ENCODE measurements around the gene APAF1. TPM values are rescaled to one million over a fixed set of nuclear protein-coding genes. Genes with fewer than 3 reads are reported as not detected.
A peak's percentile ranks its signal among the peaks of the same experiment; 100 is the strongest.

APAF1 gene
- total RNA-seq, 4 donors from 2014 or later, result 9.1 to 10.9 (median 10.0) TPM

DNA sequence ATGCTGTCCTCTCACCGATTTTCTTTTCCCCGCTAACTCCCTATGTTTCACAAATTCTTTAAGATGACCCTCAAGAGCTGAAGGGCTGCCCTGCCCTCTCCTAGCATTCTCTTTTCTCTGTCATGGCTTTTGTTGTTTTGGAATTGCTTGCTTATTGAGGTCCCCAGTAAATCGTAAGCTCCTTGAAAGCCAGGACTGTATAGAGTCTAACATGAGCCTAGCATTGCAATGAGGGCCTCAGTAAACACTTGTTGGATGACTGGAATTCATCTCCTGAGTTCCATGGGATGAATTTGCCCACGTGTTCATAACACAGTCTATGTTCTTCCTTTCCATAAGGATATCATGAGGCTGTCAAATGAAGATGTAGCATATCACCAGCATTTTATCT, 92.2 kb downstream of the APAF1 start:
- no peak overlapping the region for H3K27ac ChIP-seq (replicated peaks in 1 of 4)
- intact Hi-C loops (cut with DNase I), result no loop called here
- H3K4me3 ChIP-seq, result no peak overlapping the region
- no peaks in the 10 kb centered on the region for H3K27me3 ChIP-seq
- TF ChIP-seq POLR2A (IDR thresholded peaks at IDR 0.05; ENCODE audit: low read depth) (no peak), POLR2AphosphoS5 (IDR thresholded peaks at IDR 0.05) (no peak), EP300 (IDR thresholded peaks at IDR 0.05) (no peak)
- TF ChIP-seq, protein P1, sequence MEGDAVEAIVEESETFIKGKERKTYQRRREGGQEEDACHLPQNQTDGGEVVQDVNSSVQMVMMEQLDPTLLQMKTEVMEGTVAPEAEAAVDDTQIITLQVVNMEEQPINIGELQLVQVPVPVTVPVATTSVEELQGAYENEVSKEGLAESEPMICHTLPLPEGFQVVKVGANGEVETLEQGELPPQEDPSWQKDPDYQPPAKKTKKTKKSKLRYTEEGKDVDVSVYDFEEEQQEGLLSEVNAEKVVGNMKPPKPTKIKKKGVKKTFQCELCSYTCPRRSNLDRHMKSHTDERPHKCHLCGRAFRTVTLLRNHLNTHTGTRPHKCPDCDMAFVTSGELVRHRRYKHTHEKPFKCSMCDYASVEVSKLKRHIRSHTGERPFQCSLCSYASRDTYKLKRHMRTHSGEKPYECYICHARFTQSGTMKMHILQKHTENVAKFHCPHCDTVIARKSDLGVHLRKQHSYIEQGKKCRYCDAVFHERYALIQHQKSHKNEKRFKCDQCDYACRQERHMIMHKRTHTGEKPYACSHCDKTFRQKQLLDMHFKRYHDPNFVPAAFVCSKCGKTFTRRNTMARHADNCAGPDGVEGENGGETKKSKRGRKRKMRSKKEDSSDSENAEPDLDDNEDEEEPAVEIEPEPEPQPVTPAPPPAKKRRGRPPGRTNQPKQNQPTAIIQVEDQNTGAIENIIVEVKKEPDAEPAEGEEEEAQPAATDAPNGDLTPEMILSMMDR (IDR thresholded peaks at IDR 0.05), result no peak
- H3K4me1 ChIP-seq, result peaks cover 0 to 15% (median 11%) of the 10 kb centered on the region in 4 donors
- no peaks in the 10 kb centered on the region for H3K9me3 ChIP-seq
- H3K36me3 ChIP-seq, result peaks cover 0 to 20% (median 12%) of the 10 kb centered on the region in 4 donors
- 51% methylated on average over 4 of the region's 4 CpGs for WGBS
- DNase-seq (ENCODE audit: extremely low spot score), result no peak

DNA sequence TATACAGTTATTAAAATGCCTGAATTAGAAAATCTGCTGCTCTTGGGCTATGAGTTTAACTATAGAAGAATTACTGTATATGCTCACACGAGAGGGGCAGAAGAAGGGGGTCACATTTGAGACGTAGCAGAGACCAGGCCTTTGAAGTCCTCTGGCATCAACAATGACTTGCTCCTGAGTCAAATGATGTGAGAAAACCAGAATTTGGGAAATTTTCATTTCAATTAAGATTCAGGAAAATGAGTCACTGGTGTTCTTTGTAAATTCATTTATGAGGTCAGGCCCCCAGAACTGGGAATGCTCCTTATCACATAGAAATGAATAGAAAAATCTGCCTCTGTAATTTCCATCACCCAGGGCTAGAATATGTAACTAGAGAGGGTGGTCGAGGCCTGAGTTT, 92.9 kb downstream of the APAF1 start:
- no peak for DNase-seq (ENCODE audit: extremely low spot score)
- intact Hi-C loops (cut with DNase I), result no loop called here
- peaks cover 0 to 15% (median 11%) of the 10 kb centered on the region in 4 donors for H3K4me1 ChIP-seq
- H3K36me3 ChIP-seq, result peaks cover 0 to 13% (median 8%) of the 10 kb centered on the region in 4 donors
- H3K4me3 ChIP-seq, result no peak overlapping the region
- no peak for TF ChIP-seq POLR2AphosphoS5 (IDR thresholded peaks at IDR 0.05)
- TF ChIP-seq, protein P1 (IDR thresholded peaks at IDR 0.05), result no peak
- no peak for TF ChIP-seq EP300 (IDR thresholded peaks at IDR 0.05)
- TF ChIP-seq POLR2A (IDR thresholded peaks at IDR 0.05; ENCODE audit: low read depth), result no peak
- H3K27me3 ChIP-seq, result no peaks in the 10 kb centered on the region
- no peak overlapping the region for H3K27ac ChIP-seq (replicated peaks in 1 of 4)
- 84% methylated on average over 3 of the region's 3 CpGs for WGBS
- no peaks in the 10 kb centered on the region for H3K9me3 ChIP-seq

DNA sequence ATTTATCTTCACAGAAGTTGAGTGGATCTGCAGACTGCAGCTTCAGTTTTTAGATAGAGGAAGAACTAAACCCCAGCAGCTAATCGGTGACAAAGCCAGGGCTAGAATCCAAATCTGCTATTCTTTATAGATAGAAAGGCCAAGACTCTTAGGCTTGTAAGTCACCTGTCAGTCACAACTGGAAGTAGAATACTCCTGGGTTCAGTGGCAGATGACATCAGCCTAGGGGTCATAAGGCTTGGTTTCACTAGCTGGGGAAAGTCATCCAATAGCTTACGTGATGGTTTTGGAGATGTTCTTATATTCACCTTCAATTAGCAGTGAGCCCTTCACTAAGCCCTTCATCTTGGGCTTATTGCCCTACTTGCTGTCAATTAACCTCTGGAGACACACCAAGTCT, 93.4 kb downstream of the APAF1 start:
- WGBS, result 86% methylated on average over 2 of the region's 2 CpGs
- Histone ChIP-seq H3K9me3 (no peaks in the 10 kb centered on the region), H3K27me3 (no peaks in the 10 kb centered on the region), H3K4me1 (peaks cover 0 to 15% (median 11%) of the 10 kb centered on the region in 4 donors), H3K4me3 (no peak overlapping the region), H3K27ac (replicated peaks in 1 of 4) (no peak overlapping the region), H3K36me3 (peaks cover 0 to 8% (median 3%) of the 10 kb centered on the region in 4 donors)
- TF ChIP-seq POLR2A (IDR thresholded peaks at IDR 0.05; ENCODE audit: low read depth) (no peak), POLR2AphosphoS5 (IDR thresholded peaks at IDR 0.05) (no peak), EP300 (IDR thresholded peaks at IDR 0.05) (no peak)
- TF ChIP-seq, protein P1 (IDR thresholded peaks at IDR 0.05), result no peak
- DNase-seq (ENCODE audit: extremely low spot score), result no peak
- intact Hi-C loops (cut with DNase I), result no loop called here

DNA sequence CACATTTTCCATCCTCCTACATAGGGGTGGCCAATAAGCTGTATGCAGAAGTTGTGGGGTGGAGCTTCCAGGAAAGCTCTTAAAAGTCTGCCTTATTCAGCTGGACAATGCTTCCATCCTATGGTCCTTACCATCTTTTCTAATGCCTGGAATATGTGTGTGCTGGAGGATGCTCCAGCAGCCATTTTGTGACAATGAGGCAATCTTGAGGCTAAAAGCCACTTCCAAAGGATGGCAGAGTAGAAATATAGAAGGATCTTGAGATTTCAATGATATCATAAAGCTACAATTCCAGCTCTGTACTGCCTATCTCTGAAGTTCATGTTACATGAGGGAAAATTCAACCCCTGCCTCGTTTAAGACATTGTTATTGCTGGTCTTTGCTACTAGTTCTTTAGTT, 95.7 kb downstream of the APAF1 start:
- peaks cover 0 to 22% (median 14%) of the 10 kb centered on the region in 4 donors for H3K4me1 ChIP-seq
- no peak for DNase-seq (ENCODE audit: extremely low spot score)
- TF ChIP-seq EP300 (IDR thresholded peaks at IDR 0.05) (no peak), POLR2AphosphoS5 (IDR thresholded peaks at IDR 0.05) (no peak), POLR2A (IDR thresholded peaks at IDR 0.05; ENCODE audit: low read depth) (no peak)
- TF ChIP-seq, protein P1 (IDR thresholded peaks at IDR 0.05), result no peak
- H3K9me3 ChIP-seq, result no peaks in the 10 kb centered on the region
- 90% methylated on average over 1 of the region's 1 CpG for WGBS
- no peak overlapping the region for H3K4me3 ChIP-seq
- peaks cover 0 to 4% (median 0%) of the 10 kb centered on the region in 4 donors for H3K36me3 ChIP-seq
- intact Hi-C loops (cut with DNase I), result no loop called here
- H3K27ac ChIP-seq (replicated peaks in 1 of 4), result no peak overlapping the region
- peaks cover 0 to 2% (median 0%) of the 10 kb centered on the region in 4 donors for H3K27me3 ChIP-seq

DNA sequence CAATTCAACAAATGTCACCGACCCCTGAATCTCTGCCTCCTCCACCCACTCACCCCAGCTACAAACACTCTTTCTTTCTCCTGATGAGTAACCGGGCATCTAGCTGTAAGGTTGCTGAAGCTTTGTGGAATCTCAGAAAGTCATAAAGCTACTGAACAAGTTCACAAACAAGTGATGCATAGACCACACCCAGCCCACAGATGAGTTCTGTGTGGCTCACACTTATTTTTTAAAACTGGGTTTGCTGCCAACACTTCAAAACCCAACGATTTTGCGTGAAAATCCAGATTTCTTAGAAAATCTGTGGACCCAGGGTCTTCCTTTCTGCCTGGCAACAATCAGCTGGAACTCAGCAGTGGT, 96.1 kb downstream of the APAF1 start:
- peak; percentile 37 for DNase-seq (ENCODE audit: extremely low spot score)
- H3K4me1 ChIP-seq, result peaks cover 0 to 26% (median 18%) of the 10 kb centered on the region in 4 donors
- H3K4me3 ChIP-seq, result no peak overlapping the region
- no peaks in the 10 kb centered on the region for H3K36me3 ChIP-seq
- no peaks in the 10 kb centered on the region for H3K9me3 ChIP-seq
- TF ChIP-seq POLR2A (IDR thresholded peaks at IDR 0.05; ENCODE audit: low read depth) (no peak), EP300 (IDR thresholded peaks at IDR 0.05) (no peak), POLR2AphosphoS5 (IDR thresholded peaks at IDR 0.05) (no peak)
- TF ChIP-seq, protein P1 (IDR thresholded peaks at IDR 0.05), result no peak
- WGBS, result 98% methylated on average over 4 of the region's 4 CpGs
- peaks cover 0 to 6% (median 0%) of the 10 kb centered on the region in 4 donors for H3K27me3 ChIP-seq
- H3K27ac ChIP-seq (replicated peaks in 1 of 4), result no peak overlapping the region
- intact Hi-C loops (cut with DNase I), result no loop called here

Data from esophagus muscularis mucosa (tissue), 4 donors.